Amniotic stem cell (primary cell): Measurements from ENCODE around the gene NEK1.
A peak's percentile ranks its signal among the peaks of the same experiment; 100 is the strongest.
"Not testable (repeated sequence)": the region's sequence is repeated elsewhere in the genome, so short reads cannot be mapped to it uniquely, and the experiment has no call there.

ENCODE experiments used
- DNase-seq: peaks from one replicate; lab custom pipeline; 2025; lab: John Stamatoyannopoulos, UW

The NEK1 gene

GRCh38 chr4:169627307-169627706 lies 14.9 kb upstream of the NEK1 start:
- no peak for DNase-seq

- DNase-seq, result no peak
Observed at GRCh38 chr4:169626331-169627282, 14.2 kb upstream of the NEK1 start.

DNA sequence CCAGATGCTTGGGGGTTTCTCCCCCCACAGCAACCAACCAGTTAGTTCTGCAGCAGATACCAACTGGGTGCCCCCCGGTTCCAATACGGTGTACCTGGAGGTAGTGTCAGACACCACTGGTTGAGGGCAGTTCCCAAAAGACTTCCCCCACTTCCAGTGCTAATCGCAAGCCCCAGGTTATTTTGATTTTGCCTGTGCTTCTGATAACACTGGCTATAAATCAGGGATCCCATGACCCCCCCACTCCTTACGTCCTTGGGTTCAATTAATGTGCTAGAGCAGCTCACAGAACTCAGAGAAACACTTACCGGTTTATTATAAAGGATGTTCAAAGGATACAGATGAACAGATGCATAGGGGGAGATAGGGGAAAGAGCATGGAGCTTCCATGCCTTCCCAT lies 13.5 kb upstream of the NEK1 start:
- no peak for DNase-seq

GRCh38 chr4:169624012-169624411 lies 11.6 kb upstream of the NEK1 start:
- DNase-seq, result not testable (repeated sequence)

DNA sequence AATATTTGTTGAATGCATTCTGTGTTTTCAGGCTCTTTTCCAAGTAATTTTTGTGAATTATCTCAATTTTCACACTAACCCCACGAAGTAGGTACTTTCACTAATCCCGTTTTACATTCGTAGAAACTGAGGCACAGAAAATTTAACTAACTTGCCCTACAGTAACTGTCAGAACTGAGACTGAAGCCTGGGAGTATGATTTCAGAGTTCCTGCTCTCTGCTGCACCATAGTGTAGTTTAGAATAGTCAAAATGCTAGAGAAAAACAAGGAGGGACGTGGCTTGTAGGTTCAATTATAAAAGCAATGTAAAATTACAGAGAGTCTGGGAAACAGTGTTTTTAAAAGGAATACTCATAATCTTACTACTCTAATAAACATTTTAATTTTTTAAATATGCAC lies 10.2 kb upstream of the NEK1 start:
- DNase-seq, result no peak

GRCh38 chr4:169621731-169622492 lies 9.5 kb upstream of the NEK1 start:
- no peak for DNase-seq

GRCh38 chr4:169620880-169621248 lies 8.5 kb upstream of the NEK1 start:
- DNase-seq, result no peak

- peak; percentile 95 for DNase-seq
Observed at GRCh38 chr4:169619958-169620879, 7.8 kb upstream of the NEK1 start, which contains the start of gene CLCN3. CLCN3 (plus strand) TSS chr4:169620578; CDS start chr4:169635929, 15,351 bp downstream.

- DNase-seq, result peak; percentile 56
Observed at GRCh38 chr4:169619518-169619957, 7.2 kb upstream of the NEK1 start.

DNA sequence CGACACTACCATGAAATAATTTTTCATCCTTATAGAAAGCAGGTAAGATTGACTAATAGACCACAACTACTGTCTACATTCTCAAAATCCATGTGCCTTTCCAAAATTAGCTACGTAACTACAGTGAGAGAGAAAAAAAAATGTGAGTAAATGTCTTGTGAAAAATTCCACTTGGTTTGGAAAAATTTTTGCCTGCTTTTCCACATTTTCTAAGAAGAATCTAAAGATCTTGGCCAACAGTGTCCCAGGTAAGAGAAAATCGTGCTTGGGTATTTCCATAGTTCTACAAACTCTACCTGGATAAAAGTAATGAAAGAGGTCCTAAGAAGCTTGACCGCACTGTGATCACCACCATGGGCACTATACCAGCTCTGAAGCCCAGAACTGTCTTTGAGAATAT lies 6.6 kb upstream of the NEK1 start:
- DNase-seq, result no peak

- DNase-seq, result no peak
Observed at GRCh38 chr4:169618286-169618685, 5.9 kb upstream of the NEK1 start.

GRCh38 chr4:169617306-169617705 lies 4.9 kb upstream of the NEK1 start:
- no peak for DNase-seq

DNA sequence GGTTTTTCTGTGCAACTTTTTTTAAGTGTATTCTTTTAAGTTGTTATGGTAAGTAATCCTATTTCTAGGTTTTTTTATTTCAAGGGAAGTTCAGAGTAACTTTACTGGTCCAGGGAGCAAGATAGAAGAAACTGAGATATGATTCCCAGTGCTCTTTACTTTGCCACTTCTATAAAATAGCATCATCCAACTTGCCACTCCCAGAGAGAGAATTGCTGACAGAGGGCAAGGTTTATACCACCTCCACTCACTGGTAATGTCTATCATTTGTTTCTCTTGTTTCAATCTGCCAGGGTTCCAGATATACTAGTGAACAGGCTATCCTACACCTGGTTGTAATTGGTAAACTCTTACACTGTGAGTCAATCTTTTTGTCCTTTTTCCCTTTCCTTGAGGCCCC lies 4.5 kb upstream of the NEK1 start:
- no peak for DNase-seq

DNA sequence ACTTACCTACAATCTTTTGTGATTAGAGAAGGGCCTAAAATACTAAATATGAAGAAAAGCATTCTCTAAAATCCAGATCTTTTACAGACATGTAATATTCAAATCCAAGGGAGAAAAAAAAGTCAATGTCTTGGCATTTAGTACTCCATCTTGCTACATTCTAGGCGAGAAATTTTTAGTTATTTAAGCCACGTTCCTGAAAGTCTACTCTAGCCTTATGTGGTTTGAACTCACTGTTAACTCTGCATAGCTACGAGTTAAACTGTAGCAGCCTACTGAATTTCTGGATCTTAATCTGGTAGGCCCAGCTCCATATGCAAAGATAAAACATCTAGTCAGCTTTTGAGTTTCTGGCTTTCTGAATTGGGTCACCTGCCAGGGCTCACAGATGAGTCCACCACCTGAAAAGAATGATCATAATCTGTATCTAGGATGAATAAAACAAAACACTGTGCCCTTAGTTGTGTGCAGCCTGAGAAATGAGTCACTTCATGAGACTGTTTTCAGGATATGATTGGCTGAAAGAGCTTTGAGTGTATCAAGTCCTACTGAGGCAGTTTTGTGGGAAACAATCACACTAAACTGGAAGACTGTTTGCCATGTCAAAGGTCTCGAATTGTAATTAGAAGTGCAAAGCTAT lies 3.2 kb upstream of the NEK1 start:
- no peak for DNase-seq

DNA sequence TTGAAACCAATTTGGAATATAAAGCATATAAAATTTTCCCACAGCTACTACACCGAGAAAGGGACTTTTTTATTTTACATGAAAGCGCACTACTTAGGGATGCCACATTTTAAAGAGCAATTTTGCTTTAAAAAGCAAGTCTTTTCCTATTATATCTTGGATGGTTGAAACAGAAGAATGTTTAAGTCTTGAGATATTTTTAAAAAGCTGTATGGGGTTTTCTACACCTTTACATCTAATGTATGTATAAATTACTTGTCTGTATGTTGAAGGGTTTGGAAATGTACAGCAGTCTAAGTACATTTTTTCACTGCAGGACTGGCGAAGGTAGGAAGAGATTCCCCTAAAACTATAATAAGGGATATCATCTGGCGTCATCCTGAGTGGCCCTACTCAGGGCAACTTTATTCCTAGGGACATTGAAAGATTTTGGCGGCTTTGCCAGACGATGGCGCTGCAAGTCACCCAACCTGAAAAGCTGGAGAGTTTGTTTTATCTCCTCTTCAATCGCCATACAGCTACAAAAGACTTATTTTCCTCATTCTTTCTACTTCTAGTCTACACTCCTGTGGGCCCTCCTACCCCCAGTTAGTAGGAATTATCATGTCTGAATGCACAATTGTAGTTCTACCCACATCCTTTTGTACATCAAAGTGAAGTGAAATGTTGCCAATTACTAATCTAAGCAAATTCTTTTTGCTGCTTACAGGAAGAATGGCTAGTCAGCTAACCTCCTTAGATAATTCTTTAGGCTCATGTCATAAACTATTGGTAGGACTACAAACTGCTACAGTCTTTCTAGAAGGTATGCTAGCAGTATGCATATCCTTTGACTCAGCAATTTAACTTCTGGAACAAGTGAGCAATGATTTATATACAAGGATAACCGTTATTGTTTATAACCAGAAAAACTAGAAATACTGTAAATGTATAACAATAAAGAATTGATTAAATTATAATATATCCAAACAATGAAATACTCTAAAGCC lies 782 bp upstream of the NEK1 start:
- peak; percentile 79 for DNase-seq

DNA sequence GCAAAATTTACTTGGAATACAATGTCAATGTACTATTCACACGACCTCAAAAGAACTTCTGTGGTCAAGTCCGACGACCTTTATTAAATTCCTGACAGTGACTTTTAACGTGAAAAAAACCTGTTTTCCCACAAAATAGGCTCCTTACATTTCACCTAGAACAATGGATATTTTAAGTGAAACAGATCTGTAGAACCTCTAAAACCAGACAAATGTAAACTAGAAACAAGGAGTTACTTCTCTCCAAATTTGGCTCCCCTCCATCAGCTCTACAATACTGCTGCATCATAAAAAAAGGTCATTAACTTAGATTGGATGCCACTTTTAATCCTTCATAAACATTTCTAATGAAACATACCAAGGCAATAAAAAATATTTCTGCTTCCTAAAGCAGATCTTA lies 1.2 kb downstream of the NEK1 start:
- DNase-seq, result no peak

DNA sequence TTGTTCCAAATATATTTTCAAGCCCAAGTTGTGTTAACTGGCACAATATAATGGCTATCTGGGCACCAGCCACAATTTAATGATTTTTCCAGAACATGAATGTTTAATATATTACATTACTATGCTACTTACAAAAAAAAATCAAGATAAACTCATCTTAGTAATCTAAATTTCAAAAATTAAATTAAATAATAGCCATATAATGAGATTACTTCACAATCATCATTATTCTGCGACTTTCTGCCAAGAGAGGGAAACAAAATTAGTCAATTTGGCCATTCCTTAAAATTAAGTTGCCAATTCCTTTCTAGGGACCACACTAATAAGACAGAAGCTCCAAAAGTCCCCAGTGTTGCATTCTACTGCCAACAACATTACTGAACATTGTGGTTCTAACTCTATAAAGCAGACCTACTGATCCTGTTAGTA lies 7.5 kb downstream of the NEK1 start:
- DNase-seq, result no peak

- DNase-seq, result no peak
Observed at GRCh38 chr4:169604131-169604900, 8.1 kb downstream of the NEK1 start.

DNA sequence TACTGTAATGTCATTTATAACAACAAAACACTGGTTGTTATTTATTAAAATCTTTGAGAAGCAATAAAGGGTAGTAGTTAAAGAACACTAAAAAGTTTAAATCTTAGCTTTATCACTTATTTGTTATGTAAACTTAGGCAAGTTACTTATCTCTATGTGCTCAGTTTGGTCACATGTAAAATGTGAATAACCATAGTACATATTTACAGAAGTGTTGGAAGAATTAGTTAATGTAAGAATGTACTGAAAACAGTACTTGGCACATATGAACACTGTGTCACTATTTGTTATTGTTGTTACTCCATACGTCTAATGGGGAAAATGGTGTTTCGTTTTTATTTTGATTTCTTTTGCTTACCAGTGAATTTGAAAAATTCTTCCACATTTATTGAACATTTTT lies 9.1 kb downstream of the NEK1 start:
- no peak for DNase-seq
